ENCODE measurements around the gene LRRC36. TPM values are rescaled to one million over a fixed set of nuclear protein-coding genes. Genes with fewer than 3 reads are reported as not detected.

LRRC36 gene
- total RNA-seq, 1 experiment from 2014 or later: not detected

- no peak overlapping the region for H2AFZ ChIP-seq
- no peak overlapping the region for H3K4me2 ChIP-seq
- no TSS peak for BruUV-seq (replicated peaks)
- H3K9me2 ChIP-seq (ENCODE audit: insufficient read depth): no peaks in the 10 kb centered on the region
- DNase-seq: no peak
- CTCF ChIA-PET: interaction anchor here (0.5 to 1.2 kb wide), 2 partner anchors 11 to 402 kb away, joined by 3 to 9 read pairs; no protein-coding TSS in a partner anchor
- intact Hi-C loops (cut with micrococcal nuclease; ENCODE audit: unreplicated experiment): no loop called here
- no peak overlapping the region for H3K27ac ChIP-seq
- peaks cover 11% of the 10 kb centered on the region; the same call in 1 of the 2 replicates for H3F3A ChIP-seq (ENCODE audit: insufficient read depth, low read depth)
- no peaks in the 10 kb centered on the region for H3K9me3 ChIP-seq (ENCODE audit: insufficient read depth, low read depth)
- H3K27me3 ChIP-seq (ENCODE audit: insufficient read depth, low read depth): no peaks in the 10 kb centered on the region
- peaks cover 5% of the 10 kb centered on the region for H3K4me1 ChIP-seq (replicated peaks; ENCODE audit: insufficient read depth)
- no peaks in the 10 kb centered on the region for H3K36me3 ChIP-seq (ENCODE audit: low read depth)
- no peak overlapping the region for H3K4me3 ChIP-seq
- POLR2A ChIA-PET (ENCODE audit: unreplicated experiment): interaction anchor here (0.7 kb wide), 1 partner anchor 27 kb away, joined by 3 read pairs; no protein-coding TSS in a partner anchor
- H4K20me1 ChIP-seq (ENCODE audit: insufficient read depth): no peaks in the 10 kb centered on the region
- H3K79me2 ChIP-seq (ENCODE audit: low read depth): no peaks in the 10 kb centered on the region
- no peak for TF ChIP-seq CTCF (conservative IDR thresholded peaks at IDR 0.05)
- no peak for TF ChIP-seq EZH2 (IDR thresholded peaks at IDR 0.05; ENCODE audit: low read depth)
Measured at GRCh38 chr16:67417333-67418061, 90.9 kb downstream of the LRRC36 start.

GRCh38 chr16:67419502-67419901 is 92.9 kb downstream of the LRRC36 start:
- Histone ChIP-seq H3K4me2 (no peak overlapping the region), H3F3A (ENCODE audit: insufficient read depth, low read depth) (peaks cover 10% of the 10 kb centered on the region; the same call in 1 of the 2 replicates), H3K9me3 (ENCODE audit: insufficient read depth, low read depth) (no peaks in the 10 kb centered on the region), H2AFZ (no peak overlapping the region), H3K9me2 (ENCODE audit: insufficient read depth) (no peaks in the 10 kb centered on the region), H4K20me1 (ENCODE audit: insufficient read depth) (no peaks in the 10 kb centered on the region), H3K4me3 (no peak overlapping the region), H3K27me3 (ENCODE audit: insufficient read depth, low read depth) (no peaks in the 10 kb centered on the region), H3K36me3 (ENCODE audit: low read depth) (no peaks in the 10 kb centered on the region), H3K4me1 (replicated peaks; ENCODE audit: insufficient read depth) (peaks cover 5% of the 10 kb centered on the region), H3K79me2 (ENCODE audit: low read depth) (no peaks in the 10 kb centered on the region), H3K27ac (no peak overlapping the region)
- DNase-seq: no peak
- POLR2A ChIA-PET (ENCODE audit: unreplicated experiment): no interaction called here
- no TSS peak for BruUV-seq (replicated peaks)
- CTCF ChIA-PET: interaction anchor here (0.6 kb wide), 2 partner anchors 71 to 115 kb away, joined by 5 to 6 read pairs; no protein-coding TSS in a partner anchor
- intact Hi-C loops (cut with micrococcal nuclease; ENCODE audit: unreplicated experiment): no loop called here
- no peak for TF ChIP-seq EZH2 (IDR thresholded peaks at IDR 0.05; ENCODE audit: low read depth)
- TF ChIP-seq CTCF (conservative IDR thresholded peaks at IDR 0.05): no peak

- H3K27ac ChIP-seq: no peak overlapping the region
- intact Hi-C loops (cut with micrococcal nuclease; ENCODE audit: unreplicated experiment): no loop called here
- no TSS peak for BruUV-seq (replicated peaks)
- H3K79me2 ChIP-seq (ENCODE audit: low read depth): no peaks in the 10 kb centered on the region
- H3K4me3 ChIP-seq: no peak overlapping the region
- no peak for DNase-seq
- H4K20me1 ChIP-seq (ENCODE audit: insufficient read depth): no peaks in the 10 kb centered on the region
- no peaks in the 10 kb centered on the region for H3K9me3 ChIP-seq (ENCODE audit: insufficient read depth, low read depth)
- H3K27me3 ChIP-seq (ENCODE audit: insufficient read depth, low read depth): no peaks in the 10 kb centered on the region
- no peak overlapping the region for H3K4me2 ChIP-seq
- no peak for TF ChIP-seq CTCF (conservative IDR thresholded peaks at IDR 0.05)
- no peak for TF ChIP-seq EZH2 (IDR thresholded peaks at IDR 0.05; ENCODE audit: low read depth)
- ChIA-PET CTCF (interaction anchor here (0.6 kb wide), 2 partner anchors 71 to 115 kb away, joined by 5 to 6 read pairs; no protein-coding TSS in a partner anchor), POLR2A (ENCODE audit: unreplicated experiment) (no interaction called here)
- peaks cover 6% of the 10 kb centered on the region; the same call in 1 of the 2 replicates for H3F3A ChIP-seq (ENCODE audit: insufficient read depth, low read depth)
- H2AFZ ChIP-seq: no peak overlapping the region
- no peaks in the 10 kb centered on the region for H3K36me3 ChIP-seq (ENCODE audit: low read depth)
- H3K4me1 ChIP-seq (replicated peaks; ENCODE audit: insufficient read depth): peaks cover 5% of the 10 kb centered on the region
- no peaks in the 10 kb centered on the region for H3K9me2 ChIP-seq (ENCODE audit: insufficient read depth)
Measured at GRCh38 chr16:67419931-67420330, 93.3 kb downstream of the LRRC36 start.
